Measurements from ENCODE around the gene LTN1. TPM values are rescaled to one million over a fixed set of nuclear protein-coding genes. Genes with fewer than 3 reads are reported as not detected.

LTN1 gene
- total RNA-seq, 3 donors from 2014 or later, result 27.4 to 41.1 (median 29.8) TPM

DNA sequence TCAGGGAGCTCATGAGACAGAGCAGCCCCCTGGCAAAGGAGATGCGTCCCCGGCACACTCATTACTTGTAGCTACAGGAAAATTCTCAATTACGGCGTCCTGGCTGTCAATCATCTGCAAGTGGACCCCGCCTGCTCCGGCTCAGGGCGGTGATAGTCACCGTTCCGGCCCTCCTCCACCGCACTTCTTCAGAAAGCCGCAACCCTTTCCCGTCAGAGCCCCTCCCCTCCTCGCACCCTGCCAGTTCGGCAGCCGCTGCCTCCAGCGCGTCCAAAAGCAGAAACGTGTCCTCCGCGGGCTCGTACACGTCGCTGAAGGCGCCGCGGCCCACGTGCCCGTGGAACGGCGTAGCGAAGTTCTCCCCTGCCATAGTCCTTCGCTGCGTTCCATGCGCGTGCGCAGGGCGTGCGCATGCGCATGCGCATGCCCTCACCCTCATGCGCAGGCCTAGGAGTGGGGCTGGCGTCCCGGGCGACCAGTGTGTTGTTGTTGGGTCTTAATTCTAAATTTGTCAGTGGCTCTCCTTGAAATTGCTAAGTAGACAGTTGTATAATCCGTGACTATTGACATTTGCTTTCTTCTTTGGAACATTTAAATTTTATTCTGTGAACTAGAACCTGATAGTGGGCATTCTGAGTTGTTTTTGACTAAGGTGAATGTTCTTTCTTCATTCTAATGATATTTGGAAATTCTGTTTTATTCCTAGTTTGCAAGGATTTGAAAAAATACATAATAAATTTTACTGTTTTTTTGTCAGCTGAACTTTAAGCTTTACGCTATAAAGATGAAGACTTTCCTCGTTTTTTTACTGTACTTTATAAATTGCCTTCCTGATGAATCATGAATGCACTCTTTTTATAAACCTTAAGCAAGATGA is 107.5 kb downstream of the LTN1 start:
- H3K4me3 ChIP-seq, result peak overlapping the region; percentile 39 to 75 (median 74)
- H3K36me3 ChIP-seq, result no peaks in the 10 kb centered on the region
- H3K27ac ChIP-seq, result peak overlapping the region; percentile 93 to 96
- TF ChIP-seq POLR2AphosphoS5 (IDR thresholded peaks at IDR 0.05), result peak; percentile 94 to 99 (median 97)
- TF ChIP-seq, protein P1, sequence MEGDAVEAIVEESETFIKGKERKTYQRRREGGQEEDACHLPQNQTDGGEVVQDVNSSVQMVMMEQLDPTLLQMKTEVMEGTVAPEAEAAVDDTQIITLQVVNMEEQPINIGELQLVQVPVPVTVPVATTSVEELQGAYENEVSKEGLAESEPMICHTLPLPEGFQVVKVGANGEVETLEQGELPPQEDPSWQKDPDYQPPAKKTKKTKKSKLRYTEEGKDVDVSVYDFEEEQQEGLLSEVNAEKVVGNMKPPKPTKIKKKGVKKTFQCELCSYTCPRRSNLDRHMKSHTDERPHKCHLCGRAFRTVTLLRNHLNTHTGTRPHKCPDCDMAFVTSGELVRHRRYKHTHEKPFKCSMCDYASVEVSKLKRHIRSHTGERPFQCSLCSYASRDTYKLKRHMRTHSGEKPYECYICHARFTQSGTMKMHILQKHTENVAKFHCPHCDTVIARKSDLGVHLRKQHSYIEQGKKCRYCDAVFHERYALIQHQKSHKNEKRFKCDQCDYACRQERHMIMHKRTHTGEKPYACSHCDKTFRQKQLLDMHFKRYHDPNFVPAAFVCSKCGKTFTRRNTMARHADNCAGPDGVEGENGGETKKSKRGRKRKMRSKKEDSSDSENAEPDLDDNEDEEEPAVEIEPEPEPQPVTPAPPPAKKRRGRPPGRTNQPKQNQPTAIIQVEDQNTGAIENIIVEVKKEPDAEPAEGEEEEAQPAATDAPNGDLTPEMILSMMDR (IDR thresholded peaks at IDR 0.05), result no peak
- TF ChIP-seq POLR2A (IDR thresholded peaks at IDR 0.05), result peak; percentile 52
- H3K9me3 ChIP-seq, result no peaks in the 10 kb centered on the region
- no peaks in the 10 kb centered on the region for H3K27me3 ChIP-seq
- H3K4me1 ChIP-seq, result no peaks in the 10 kb centered on the region
- DNase-seq (ENCODE audit: low spot score in 2 of 2), result peak; percentile 72 to 73
- intact Hi-C loops (cut with DNase I; ENCODE audit: low total_unique reads), result no loop called here

DNA sequence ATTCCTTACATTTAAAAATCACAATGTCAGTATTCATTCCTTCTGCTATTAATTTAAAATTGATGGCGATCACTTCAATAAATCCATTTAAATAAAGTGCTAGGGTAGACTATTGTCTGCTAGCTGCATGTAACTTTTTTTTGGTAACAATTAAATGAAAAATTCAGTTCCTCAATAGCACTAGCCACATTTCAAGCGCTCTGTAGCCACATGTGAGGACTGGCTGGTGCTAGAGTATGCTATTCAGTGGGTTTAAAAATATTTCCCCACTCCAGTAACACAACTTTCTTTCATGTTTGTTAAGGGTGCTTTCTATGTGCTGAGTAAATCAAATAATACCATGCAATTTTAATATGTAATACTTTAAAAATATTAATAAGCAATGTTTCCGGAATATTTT is 108.2 kb downstream of the LTN1 start:
- TF ChIP-seq POLR2A (IDR thresholded peaks at IDR 0.05), result no peak
- no peak for TF ChIP-seq POLR2AphosphoS5 (IDR thresholded peaks at IDR 0.05)
- TF ChIP-seq, protein P1 (IDR thresholded peaks at IDR 0.05), result no peak
- Histone ChIP-seq H3K4me3 (peak overlapping the region; percentile 39 to 75 (median 74)), H3K9me3 (no peaks in the 10 kb centered on the region), H3K27me3 (no peaks in the 10 kb centered on the region), H3K4me1 (no peaks in the 10 kb centered on the region), H3K27ac (peak overlapping the region; percentile 93 to 96), H3K36me3 (no peaks in the 10 kb centered on the region)
- intact Hi-C loops (cut with DNase I; ENCODE audit: low total_unique reads), result no loop called here
- DNase-seq (ENCODE audit: low spot score in 2 of 2), result no peak

DNA sequence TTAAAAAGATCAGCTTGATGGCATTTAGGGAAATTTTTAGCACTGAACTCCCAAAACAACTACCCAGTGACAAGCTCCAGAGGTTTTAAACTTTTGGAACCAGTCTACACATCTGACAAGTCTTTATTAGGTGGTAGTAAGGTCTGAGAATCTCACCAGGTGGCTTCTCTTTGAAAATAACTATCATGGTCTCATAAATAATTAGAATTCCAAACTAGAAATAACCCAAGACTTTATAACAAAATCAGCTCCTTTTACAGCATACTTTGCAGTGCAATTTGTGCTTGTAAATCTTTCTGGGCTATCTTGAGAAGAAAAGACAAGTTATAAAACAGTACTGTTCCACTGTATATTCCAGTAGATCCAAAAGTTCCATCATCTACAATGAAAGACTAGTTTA is 108.7 kb downstream of the LTN1 start:
- Histone ChIP-seq H3K36me3 (no peaks in the 10 kb centered on the region), H3K9me3 (no peaks in the 10 kb centered on the region), H3K27me3 (no peaks in the 10 kb centered on the region), H3K27ac (peak overlapping the region in 1 of 2 donors; percentile 96), H3K4me3 (peak overlapping the region in 2 of 3 donors; percentile 74 to 75), H3K4me1 (no peaks in the 10 kb centered on the region)
- DNase-seq (ENCODE audit: low spot score in 2 of 2), result no peak
- TF ChIP-seq, protein P1 (IDR thresholded peaks at IDR 0.05), result no peak
- TF ChIP-seq POLR2A (IDR thresholded peaks at IDR 0.05), result no peak
- intact Hi-C loops (cut with DNase I; ENCODE audit: low total_unique reads), result no loop called here

DNA sequence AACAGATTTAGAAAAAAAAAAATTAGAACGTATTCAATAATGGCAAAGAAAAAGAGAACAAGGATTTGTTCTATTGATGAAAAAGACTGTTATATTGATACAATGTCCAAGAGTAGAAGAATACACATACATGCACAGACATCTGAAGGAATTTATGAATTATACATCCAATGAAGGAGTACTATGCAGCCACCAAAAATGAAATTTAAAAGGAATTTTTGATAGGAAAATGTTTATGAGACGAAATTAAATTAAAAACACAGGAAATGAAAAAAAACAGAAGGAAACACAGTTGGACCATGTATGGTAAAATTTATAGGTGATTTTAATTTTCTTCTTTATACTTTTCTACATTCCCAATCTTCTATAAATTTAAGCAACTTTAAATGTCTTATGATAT is 110.3 kb downstream of the LTN1 start:
- no peak overlapping the region for H3K4me3 ChIP-seq
- TF ChIP-seq, protein P1 (IDR thresholded peaks at IDR 0.05), result no peak
- no peak for TF ChIP-seq POLR2AphosphoS5 (IDR thresholded peaks at IDR 0.05)
- no peak for TF ChIP-seq POLR2A (IDR thresholded peaks at IDR 0.05)
- no peaks in the 10 kb centered on the region for H3K9me3 ChIP-seq
- H3K4me1 ChIP-seq, result no peaks in the 10 kb centered on the region
- intact Hi-C loops (cut with DNase I; ENCODE audit: low total_unique reads), result no loop called here
- H3K27me3 ChIP-seq, result no peaks in the 10 kb centered on the region
- H3K27ac ChIP-seq, result no peak overlapping the region
- no peaks in the 10 kb centered on the region for H3K36me3 ChIP-seq
- DNase-seq (ENCODE audit: low spot score in 2 of 2), result no peak

Other genes with a start within 250 kb of the LTN1 start
- 10 to 100 TPM; 10.4 to 14.1 (median 12.1) TPM for gene RWDD2B, start 26.5 kb upstream of the LTN1 start, total RNA-seq
- 10 to 100 TPM; 35.4 to 53.0 (median 35.7) TPM for gene USP16, start 31.8 kb upstream of the LTN1 start, total RNA-seq
- gene CCT8, start 80.8 kb upstream of the LTN1 start, total RNA-seq, result 100 to 1,000 TPM; 104 to 155 (median 121) TPM
- 1 to 10 TPM; 1.8 to 8.5 (median 7.5) TPM for gene MAP3K7CL, start 137.8 kb upstream of the LTN1 start, total RNA-seq